GM19438 (cell line): ENCODE data around the gene DLG5.

Experiments used
- ATAC-seq: cut with Tn5 transposase; IDR thresholded peaks from one replicate; pipeline ENCODE4 v1.9.1; 2021; ENCODE audit warnings: low read depth; ENCODE audit not compliant: unreplicated experiment

Gene DLG5

GRCh38 chr10:77913090-77913489, 13.5 kb downstream of the DLG5 start:
- ATAC-seq, result no peak

- ATAC-seq, result no peak
These were observed 14.0 kb downstream of the DLG5 start for GRCh38 chr10:77912576-77912975.

GRCh38 chr10:77911535-77912123, 14.9 kb downstream of the DLG5 start:
- no peak for ATAC-seq

- no peak for ATAC-seq
These were observed 15.9 kb downstream of the DLG5 start for GRCh38 chr10:77910524-77911145.

GRCh38 chr10:77909749-77910375, 16.7 kb downstream of the DLG5 start:
- no peak for ATAC-seq

- ATAC-seq, result no peak
These were observed 17.4 kb downstream of the DLG5 start for GRCh38 chr10:77909021-77909748.

GRCh38 chr10:77907900-77908717, 18.4 kb downstream of the DLG5 start:
- ATAC-seq, result no peak

GRCh38 chr10:77907462-77907861, 19.1 kb downstream of the DLG5 start:
- ATAC-seq, result no peak

- ATAC-seq, result no peak
These were observed 19.6 kb downstream of the DLG5 start for GRCh38 chr10:77906951-77907421.

- no peak for ATAC-seq
These were observed 20.8 kb downstream of the DLG5 start for GRCh38 chr10:77905781-77906180.

- ATAC-seq, result no peak
These were observed 21.3 kb downstream of the DLG5 start for GRCh38 chr10:77905086-77905748.

GRCh38 chr10:77904100-77904840, 22.3 kb downstream of the DLG5 start:
- no peak for ATAC-seq

- ATAC-seq, result no peak
These were observed 24.4 kb downstream of the DLG5 start for GRCh38 chr10:77902159-77902558.

GRCh38 chr10:77901743-77902142, 24.8 kb downstream of the DLG5 start:
- ATAC-seq, result no peak

GRCh38 chr10:77899690-77900089, 26.9 kb downstream of the DLG5 start:
- ATAC-seq, result no peak

GRCh38 chr10:77899080-77899477, 27.5 kb downstream of the DLG5 start:
- no peak for ATAC-seq

GRCh38 chr10:77898323-77899079, 28.1 kb downstream of the DLG5 start:
- ATAC-seq, result no peak

- no peak for ATAC-seq
These were observed 30.5 kb downstream of the DLG5 start for GRCh38 chr10:77896058-77896457.

GRCh38 chr10:77894058-77894457, 32.5 kb downstream of the DLG5 start:
- ATAC-seq, result no peak
